Astrocyte (in vitro differentiated cells and primary cell): Measurements from ENCODE around the gene PPA1. TPM values are rescaled to one million over a fixed set of nuclear protein-coding genes. Genes with fewer than 3 reads are reported as not detected.

Experiments used
- DNase-seq: peaks from one replicate; pipeline ENCODE4 v3.0.0-alpha.2; 2010; ENCODE audit warnings: low read depth
- FAIRE-seq: peaks from 2 replicates; lab custom pipeline; 2011; peaks lifted over from hg19 to GRCh38; lab: Jason Lieb, UNC
- H2AFZ ChIP-seq: 2 replicates; pipeline ENCODE4 v1.6.0; 2012; ENCODE audit warnings: low read depth, low read length, inconsistent platforms
- H3K27ac ChIP-seq: 2 replicates; pipeline ENCODE4 v1.5.1; 2011; ENCODE audit warnings: low read depth, low read length, inconsistent platforms
- H3K27me3 ChIP-seq: 2 replicates; pipeline ENCODE4 v1.6.0; 2011; ENCODE audit warnings: low read length, inconsistent platforms; ENCODE audit not compliant: insufficient read depth
- H3K36me3 ChIP-seq: 2 replicates; pipeline ENCODE4 v1.5.1; 2011; ENCODE audit warnings: low read length, inconsistent platforms; ENCODE audit not compliant: insufficient read depth
- H3K4me1 ChIP-seq: 2 replicates; pipeline ENCODE4 v1.5.1; 2011; ENCODE audit warnings: low read length, inconsistent platforms; ENCODE audit not compliant: insufficient read depth
- H3K4me2 ChIP-seq: 2 replicates; pipeline ENCODE4 v1.6.0; 2012; ENCODE audit warnings: low read length, inconsistent platforms
- H3K4me3 ChIP-seq: 2 replicates; pipeline ENCODE4 v1.5.1; 2011; ENCODE audit warnings: low read depth, mild to moderate bottlenecking, low read length, inconsistent platforms; ENCODE audit not compliant: insufficient read depth
- H3K79me2 ChIP-seq: 2 replicates; pipeline ENCODE4 v1.6.0; 2012; ENCODE audit warnings: mild to moderate bottlenecking, low read length, inconsistent platforms; ENCODE audit not compliant: insufficient read depth
- H3K9ac ChIP-seq: 2 replicates; pipeline ENCODE4 v1.6.0; 2012; ENCODE audit warnings: mild to moderate bottlenecking, low read length, inconsistent platforms
- H3K9me3 ChIP-seq: 2 replicates; pipeline ENCODE4 v1.5.1; 2012; ENCODE audit warnings: low read depth, mild to moderate bottlenecking, low read length, inconsistent platforms; ENCODE audit not compliant: insufficient read depth
- H4K20me1 ChIP-seq: 2 replicates; pipeline ENCODE4 v1.6.0; 2012; ENCODE audit warnings: low read length, inconsistent platforms; ENCODE audit not compliant: insufficient read depth
- H3K27ac Mint-ChIP-seq: one replicate; pipeline ENCODE4 v1.8.0; 2021; ENCODE audit warnings: mild to moderate bottlenecking, mixed read lengths; ENCODE audit not compliant: unreplicated experiment
- H3K27me3 Mint-ChIP-seq: one replicate; pipeline ENCODE4 v1.8.0; 2021; ENCODE audit warnings: low read depth, mixed read lengths; ENCODE audit not compliant: unreplicated experiment
- H3K36me3 Mint-ChIP-seq: one replicate; pipeline ENCODE4 v1.8.0; 2021; ENCODE audit warnings: low read depth, mixed read lengths; ENCODE audit not compliant: unreplicated experiment
- H3K4me1 Mint-ChIP-seq: one replicate; pipeline ENCODE4 v1.8.0; 2021; ENCODE audit warnings: low read depth, mixed read lengths; ENCODE audit not compliant: unreplicated experiment
- H3K4me3 Mint-ChIP-seq: one replicate; pipeline ENCODE4 v1.8.0; 2021; ENCODE audit warnings: mild to moderate bottlenecking, moderate library complexity, mixed read lengths; ENCODE audit not compliant: unreplicated experiment
- H3K9me3 Mint-ChIP-seq: one replicate; pipeline ENCODE4 v1.8.0; 2021; ENCODE audit warnings: mild to moderate bottlenecking, mixed read lengths; ENCODE audit not compliant: unreplicated experiment
- CTCF ChIP-seq: IDR thresholded peaks from 2 replicates; pipeline ENCODE4 v1.5.1; 2011; ENCODE audit warnings: low read depth, mild to moderate bottlenecking, inconsistent platforms, low read length, moderate library complexity; ENCODE audit not compliant: insufficient read depth
- EZH2 ChIP-seq: IDR thresholded peaks from 2 replicates; pipeline ENCODE4 v1.6.1; 2012; ENCODE audit warnings: mild to moderate bottlenecking, low read length, inconsistent platforms; ENCODE audit not compliant: insufficient read depth
- total RNA-seq: library from RNA; stranded (reverse); gene quantifications from 2 replicates; pipeline ENCODE4 v1.2.1, GENCODE V29; 2021

Gene PPA1
- total RNA-seq, 1 donor from 2014 or later, result 108 TPM

GRCh38 chr10:70198696-70199466, 34.3 kb downstream of the PPA1 start:
- no peak overlapping the region for H3K27ac Mint-ChIP-seq
- H3K9me3 Mint-ChIP-seq, result no peaks in the 10 kb centered on the region
- Histone ChIP-seq H3K9ac (no peak overlapping the region), H3K4me1 (no peaks in the 10 kb centered on the region), H3K36me3 (peaks cover 33% of the 10 kb centered on the region), H3K27ac (no peak overlapping the region), H3K4me2 (no peak overlapping the region), H3K9me3 (no peaks in the 10 kb centered on the region), H4K20me1 (peaks cover 2% of the 10 kb centered on the region), H3K27me3 (no peaks in the 10 kb centered on the region), H2AFZ (no peak overlapping the region), H3K4me3 (no peak overlapping the region), H3K79me2 (no peaks in the 10 kb centered on the region)
- no peak for DNase-seq
- TF ChIP-seq EZH2 (no peak), CTCF (no peak)
- FAIRE-seq, result no peak
- no peaks in the 10 kb centered on the region for H3K27me3 Mint-ChIP-seq
- no peak overlapping the region for H3K4me3 Mint-ChIP-seq
- peaks cover 4% of the 10 kb centered on the region for H3K4me1 Mint-ChIP-seq
- H3K36me3 Mint-ChIP-seq, result peaks cover 20% of the 10 kb centered on the region

GRCh38 chr10:70197235-70197945, 35.8 kb downstream of the PPA1 start:
- TF ChIP-seq EZH2 (no peak), CTCF (no peak)
- no peak overlapping the region for H3K4me3 Mint-ChIP-seq

More at GRCh38 chr10:70197235-70197945, 35.8 kb downstream of the PPA1 start:
- DNase-seq (no peak), FAIRE-seq (no peak)
- Histone ChIP-seq H3K9me3 (no peaks in the 10 kb centered on the region), H3K4me3 (no peak overlapping the region), H3K27ac (no peak overlapping the region), H2AFZ (no peak overlapping the region), H3K9ac (no peak overlapping the region), H3K36me3 (peaks cover 20% of the 10 kb centered on the region), H4K20me1 (peaks cover 2% of the 10 kb centered on the region), H3K4me2 (no peak overlapping the region), H3K79me2 (no peaks in the 10 kb centered on the region), H3K4me1 (peaks cover 3% of the 10 kb centered on the region), H3K27me3 (no peaks in the 10 kb centered on the region)
- Mint-ChIP-seq H3K27ac (no peak overlapping the region), H3K27me3 (no peaks in the 10 kb centered on the region), H3K4me1 (peaks cover 7% of the 10 kb centered on the region), H3K36me3 (peaks cover 16% of the 10 kb centered on the region), H3K9me3 (no peaks in the 10 kb centered on the region)
